Measurements from ENCODE around the gene TAS1R2. TPM values are rescaled to one million over a fixed set of nuclear protein-coding genes. Genes with fewer than 3 reads are reported as not detected.

Gene TAS1R2
- total and polyA plus RNA-seq, 2 of the 13 experiments (the other 11 are each of a cell fraction or from before 2014, with no cell fraction given): not detected

DNA sequence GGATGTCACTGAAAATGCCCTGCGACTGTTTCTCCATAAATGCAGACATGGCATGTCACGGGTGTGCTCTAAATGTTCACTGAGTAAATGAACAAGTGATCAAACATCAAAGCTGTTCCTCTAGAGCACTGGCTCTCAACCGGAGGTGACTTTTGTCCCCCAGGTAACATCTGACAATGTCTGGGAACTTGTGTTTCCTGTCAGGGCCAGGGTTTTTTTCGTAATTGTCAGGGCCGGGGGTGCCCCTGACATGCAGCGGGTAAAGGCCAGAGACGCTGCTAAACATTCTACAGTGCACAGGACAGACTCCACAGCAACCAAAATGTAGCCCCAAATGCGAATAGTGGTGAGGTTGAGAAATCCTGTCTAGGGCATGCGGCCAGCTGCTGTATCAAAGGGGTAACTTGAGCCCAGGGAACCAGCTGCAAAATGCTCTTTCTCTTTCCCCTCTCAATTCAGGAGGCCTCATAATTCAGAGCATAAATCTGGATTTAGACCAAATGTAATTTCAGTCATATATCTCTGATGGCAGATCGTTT, 40.9 kb upstream of the TAS1R2 start (continued):
- TF ChIP-seq, protein P1, sequence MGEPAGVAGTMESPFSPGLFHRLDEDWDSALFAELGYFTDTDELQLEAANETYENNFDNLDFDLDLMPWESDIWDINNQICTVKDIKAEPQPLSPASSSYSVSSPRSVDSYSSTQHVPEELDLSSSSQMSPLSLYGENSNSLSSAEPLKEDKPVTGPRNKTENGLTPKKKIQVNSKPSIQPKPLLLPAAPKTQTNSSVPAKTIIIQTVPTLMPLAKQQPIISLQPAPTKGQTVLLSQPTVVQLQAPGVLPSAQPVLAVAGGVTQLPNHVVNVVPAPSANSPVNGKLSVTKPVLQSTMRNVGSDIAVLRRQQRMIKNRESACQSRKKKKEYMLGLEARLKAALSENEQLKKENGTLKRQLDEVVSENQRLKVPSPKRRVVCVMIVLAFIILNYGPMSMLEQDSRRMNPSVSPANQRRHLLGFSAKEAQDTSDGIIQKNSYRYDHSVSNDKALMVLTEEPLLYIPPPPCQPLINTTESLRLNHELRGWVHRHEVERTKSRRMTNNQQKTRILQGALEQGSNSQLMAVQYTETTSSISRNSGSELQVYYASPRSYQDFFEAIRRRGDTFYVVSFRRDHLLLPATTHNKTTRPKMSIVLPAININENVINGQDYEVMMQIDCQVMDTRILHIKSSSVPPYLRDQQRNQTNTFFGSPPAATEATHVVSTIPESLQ (CRISPR knock-in tag; conservative IDR thresholded peaks at IDR 0.05): no peak
- TF ChIP-seq ELF4 (CRISPR knock-in tag; IDR thresholded peaks at IDR 0.05; ENCODE audit: borderline replicate concordance) (no peak), ZNF841 (CRISPR knock-in tag; IDR thresholded peaks at IDR 0.05; ENCODE audit: borderline replicate concordance) (no peak), RXRB (CRISPR knock-in tag; IDR thresholded peaks at IDR 0.05; ENCODE audit: borderline replicate concordance) (peak; percentile 96), NFE2L1 (CRISPR knock-in tag; IDR thresholded peaks at IDR 0.05; ENCODE audit: borderline replicate concordance) (no peak), MED8 (CRISPR knock-in tag; IDR thresholded peaks at IDR 0.05; ENCODE audit: insufficient replicate concordance) (peak; percentile 68), TBL1XR1 (IDR thresholded peaks at IDR 0.05; ENCODE audit: borderline replicate concordance, low read length, partially characterized antibody) (peak; percentile 54), FOXK2 (IDR thresholded peaks at IDR 0.05) (no peak), TEAD2 (CRISPR knock-in tag; IDR thresholded peaks at IDR 0.05) (no peak), ZNF737 (CRISPR knock-in tag; IDR thresholded peaks at IDR 0.05; ENCODE audit: borderline replicate concordance) (no peak), SRSF9 (IDR thresholded peaks at IDR 0.05; ENCODE audit: borderline replicate concordance, insufficient read depth, low read depth, low read length, poor library complexity, severe bottlenecking) (no peak), ZNF782 (CRISPR knock-in tag; IDR thresholded peaks at IDR 0.05; ENCODE audit: borderline replicate concordance) (no peak), POLR2AphosphoS5 (IDR thresholded peaks at IDR 0.05; ENCODE audit: low read depth, low read length) (0 out of 2 replicates have a peak, but pooled peaks have one; percentile 15), ZNF510 (CRISPR knock-in tag; IDR thresholded peaks at IDR 0.05; ENCODE audit: low read depth) (no peak), SRY (CRISPR knock-in tag; IDR thresholded peaks at IDR 0.05) (no peak), MATR3 (CRISPR knock-in tag; IDR thresholded peaks at IDR 0.05) (no peak), ZMYM4 (CRISPR knock-in tag; IDR thresholded peaks at IDR 0.05) (0 out of 2 replicates have a peak, but pooled peaks have one; percentile 14), MAF1 (CRISPR knock-in tag; IDR thresholded peaks at IDR 0.05; ENCODE audit: borderline replicate concordance) (no peak), MBD4 (IDR thresholded peaks at IDR 0.05; ENCODE audit: borderline replicate concordance, low read length) (no peak), ZBTB20 (CRISPR knock-in tag; IDR thresholded peaks at IDR 0.05; ENCODE audit: borderline replicate concordance, low read depth) (peak; percentile 36; the same call in 1 of the 2 replicates), ZFX (CRISPR knock-in tag; IDR thresholded peaks at IDR 0.05; ENCODE audit: low read depth) (peak; percentile 53; the same call in 1 of the 2 replicates)
- TF ChIP-seq, protein P2, sequence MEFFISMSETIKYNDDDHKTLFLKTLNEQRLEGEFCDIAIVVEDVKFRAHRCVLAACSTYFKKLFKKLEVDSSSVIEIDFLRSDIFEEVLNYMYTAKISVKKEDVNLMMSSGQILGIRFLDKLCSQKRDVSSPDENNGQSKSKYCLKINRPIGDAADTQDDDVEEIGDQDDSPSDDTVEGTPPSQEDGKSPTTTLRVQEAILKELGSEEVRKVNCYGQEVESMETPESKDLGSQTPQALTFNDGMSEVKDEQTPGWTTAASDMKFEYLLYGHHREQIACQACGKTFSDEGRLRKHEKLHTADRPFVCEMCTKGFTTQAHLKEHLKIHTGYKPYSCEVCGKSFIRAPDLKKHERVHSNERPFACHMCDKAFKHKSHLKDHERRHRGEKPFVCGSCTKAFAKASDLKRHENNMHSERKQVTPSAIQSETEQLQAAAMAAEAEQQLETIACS (CRISPR knock-in tag; IDR thresholded peaks at IDR 0.05): no peak
- TF ChIP-seq, protein P3, sequence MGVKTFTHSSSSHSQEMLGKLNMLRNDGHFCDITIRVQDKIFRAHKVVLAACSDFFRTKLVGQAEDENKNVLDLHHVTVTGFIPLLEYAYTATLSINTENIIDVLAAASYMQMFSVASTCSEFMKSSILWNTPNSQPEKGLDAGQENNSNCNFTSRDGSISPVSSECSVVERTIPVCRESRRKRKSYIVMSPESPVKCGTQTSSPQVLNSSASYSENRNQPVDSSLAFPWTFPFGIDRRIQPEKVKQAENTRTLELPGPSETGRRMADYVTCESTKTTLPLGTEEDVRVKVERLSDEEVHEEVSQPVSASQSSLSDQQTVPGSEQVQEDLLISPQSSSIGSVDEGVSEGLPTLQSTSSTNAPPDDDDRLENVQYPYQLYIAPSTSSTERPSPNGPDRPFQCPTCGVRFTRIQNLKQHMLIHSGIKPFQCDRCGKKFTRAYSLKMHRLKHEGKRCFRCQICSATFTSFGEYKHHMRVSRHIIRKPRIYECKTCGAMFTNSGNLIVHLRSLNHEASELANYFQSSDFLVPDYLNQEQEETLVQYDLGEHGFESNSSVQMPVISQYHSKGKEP (CRISPR knock-in tag; IDR thresholded peaks at IDR 0.05): no peak
- TF ChIP-seq, protein P4, sequence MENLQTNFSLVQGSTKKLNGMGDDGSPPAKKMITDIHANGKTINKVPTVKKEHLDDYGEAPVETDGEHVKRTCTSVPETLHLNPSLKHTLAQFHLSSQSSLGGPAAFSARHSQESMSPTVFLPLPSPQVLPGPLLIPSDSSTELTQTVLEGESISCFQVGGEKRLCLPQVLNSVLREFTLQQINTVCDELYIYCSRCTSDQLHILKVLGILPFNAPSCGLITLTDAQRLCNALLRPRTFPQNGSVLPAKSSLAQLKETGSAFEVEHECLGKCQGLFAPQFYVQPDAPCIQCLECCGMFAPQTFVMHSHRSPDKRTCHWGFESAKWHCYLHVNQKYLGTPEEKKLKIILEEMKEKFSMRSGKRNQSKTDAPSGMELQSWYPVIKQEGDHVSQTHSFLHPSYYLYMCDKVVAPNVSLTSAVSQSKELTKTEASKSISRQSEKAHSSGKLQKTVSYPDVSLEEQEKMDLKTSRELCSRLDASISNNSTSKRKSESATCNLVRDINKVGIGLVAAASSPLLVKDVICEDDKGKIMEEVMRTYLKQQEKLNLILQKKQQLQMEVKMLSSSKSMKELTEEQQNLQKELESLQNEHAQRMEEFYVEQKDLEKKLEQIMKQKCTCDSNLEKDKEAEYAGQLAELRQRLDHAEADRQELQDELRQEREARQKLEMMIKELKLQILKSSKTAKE (CRISPR knock-in tag; IDR thresholded peaks at IDR 0.05; ENCODE audit: borderline replicate concordance): peak; percentile 98

All from HepG2 (cell line).